ENCODE data around the gene RANGAP1. TPM values are rescaled to one million over a fixed set of nuclear protein-coding genes. Genes with fewer than 3 reads are reported as not detected.

Gene RANGAP1
- total and polyA plus RNA-seq, 2 of the 8 experiments (the other 6 are each of a cell fraction or from before 2014, with no cell fraction given): 121 to 171 TPM

- TF ChIP-seq EGR1 (IDR thresholded peaks at IDR 0.05; ENCODE audit: borderline replicate concordance, low read depth, low read length) (no peak), RAD21 (IDR thresholded peaks at IDR 0.05 in 1 of 2, conservative IDR thresholded peaks at IDR 0.05 in 1 of 2; ENCODE audit: low read depth in 2 of 2, low read length in 2 of 2) (no peak), TCF12 (IDR thresholded peaks at IDR 0.05; ENCODE audit: low read depth, low read length) (no peak), EZH2 (IDR thresholded peaks at IDR 0.05; ENCODE audit: low read depth, low read length, severe bottlenecking) (no peak), CBX5 (IDR thresholded peaks at IDR 0.05; ENCODE audit: low read depth, low read length) (no peak)
These were observed 55.6 kb downstream of the RANGAP1 start (continued) for GRCh38 chr22:41230401-41230785.
